22Rv1 (cell line): ENCODE measurements around the gene CDKAL1.

Experiments
- CTCF ChIP-seq: fragments of 450-650 bp; IDR thresholded peaks from 2 replicates; pipeline ENCODE4 v1.5.1; 2017; ENCODE audit warnings: mild to moderate bottlenecking
- ZFX ChIP-seq: fragments of 450-650 bp; IDR thresholded peaks from 2 replicates; pipeline ENCODE4 v1.6.1; 2017; ENCODE audit warnings: antibody characterized with exemption, borderline replicate concordance

- TF ChIP-seq CTCF, result no peak
- TF ChIP-seq ZFX, result no peak
Measured at GRCh38 chr6:21219856-21220255, 685.6 kb downstream of the CDKAL1 start.
